Adipocyte (in vitro differentiated cells): ENCODE results near the gene SEC61B.

Experiments
- DNase-seq: peaks from one replicate; pipeline ENCODE4 v3.0.0-alpha.2; 2015; ENCODE audit warnings: low read depth
- H3K27me3 ChIP-seq: replicated peaks from 2 replicates; pipeline ENCODE4 v1.7.0; 2013; ENCODE audit warnings: mild to moderate bottlenecking, low read length, moderate library complexity; ENCODE audit not compliant: control insufficient read depth, insufficient read depth
- H3K36me3 ChIP-seq: 2 replicates; pipeline ENCODE4 v1.7.0; 2013; ENCODE audit warnings: low read length, mild to moderate bottlenecking, moderate library complexity; ENCODE audit not compliant: control insufficient read depth, insufficient read depth, severe bottlenecking
- H3K4me1 ChIP-seq: 2 replicates; pipeline ENCODE4 v1.7.0; 2013; ENCODE audit warnings: mild to moderate bottlenecking, low read length, moderate library complexity; ENCODE audit not compliant: control insufficient read depth, insufficient read depth
- H3K4me3 ChIP-seq: 2 replicates; pipeline ENCODE4 v1.7.0; 2013; ENCODE audit warnings: mild to moderate bottlenecking, low read length, moderate library complexity
- H3K9ac ChIP-seq: 2 replicates; pipeline ENCODE4 v1.7.0; 2013; ENCODE audit warnings: mild to moderate bottlenecking, low read length, moderate library complexity
- H3K9me3 ChIP-seq: 2 replicates; pipeline ENCODE4 v1.7.0; 2013; ENCODE audit warnings: mild to moderate bottlenecking, low read length, moderate library complexity; ENCODE audit not compliant: control insufficient read depth

Gene SEC61B

DNA sequence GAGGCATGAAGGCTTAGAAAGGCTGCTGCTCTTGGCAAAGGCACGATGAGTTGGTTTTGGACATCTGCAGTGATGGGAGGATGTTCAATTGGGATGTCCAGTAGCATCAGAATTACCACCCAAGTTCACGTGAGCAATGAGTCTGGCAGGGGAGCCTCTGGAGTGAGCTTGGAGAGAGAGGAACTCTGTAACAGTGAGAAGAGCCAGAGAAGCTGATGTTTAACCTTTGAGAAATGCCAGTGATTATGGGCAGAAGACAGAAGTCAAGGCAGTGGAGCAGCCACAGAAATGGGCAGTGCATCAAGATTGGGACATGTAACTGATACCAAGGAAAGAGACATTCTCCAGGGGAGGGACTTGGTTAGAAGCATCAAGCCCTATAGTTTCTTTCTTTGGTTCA is 39.8 kb downstream of the SEC61B start:
- no peak for DNase-seq
- no peak overlapping the region for H3K4me3 ChIP-seq
- peaks cover 18% of the 10 kb centered on the region for H3K4me1 ChIP-seq
- H3K9me3 ChIP-seq: no peaks in the 10 kb centered on the region
- no peaks in the 10 kb centered on the region for H3K36me3 ChIP-seq
- H3K9ac ChIP-seq: no peak overlapping the region
- peaks cover 4% of the 10 kb centered on the region for H3K27me3 ChIP-seq

DNA sequence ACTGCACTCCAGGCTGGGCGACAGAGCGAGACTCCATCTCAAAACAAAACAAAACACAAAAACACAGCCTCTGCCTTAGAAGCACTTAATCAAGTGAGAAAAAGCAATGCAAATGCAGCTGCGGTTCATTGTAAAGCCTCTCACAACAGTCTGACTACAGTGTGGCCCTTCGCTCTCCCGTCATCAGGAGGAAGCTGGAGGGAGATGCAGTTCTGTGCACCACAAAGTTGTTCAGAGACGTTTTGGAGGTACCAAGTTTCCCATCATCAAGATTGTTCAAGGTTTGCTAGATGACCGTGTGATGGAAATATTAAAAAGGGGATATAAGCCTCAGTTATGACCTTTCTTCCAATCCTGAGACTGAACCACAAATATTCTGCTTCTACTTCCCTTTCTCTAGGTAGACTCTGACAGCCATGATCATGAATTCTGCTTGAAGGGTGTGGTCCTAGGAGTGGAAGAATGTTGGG is 40.9 kb downstream of the SEC61B start:
- Histone ChIP-seq H3K36me3 (no peaks in the 10 kb centered on the region), H3K4me3 (no peak overlapping the region), H3K27me3 (peaks cover under 1% of the 10 kb centered on the region), H3K4me1 (peaks cover 18% of the 10 kb centered on the region), H3K9me3 (no peaks in the 10 kb centered on the region), H3K9ac (no peak overlapping the region)
- no peak for DNase-seq

DNA sequence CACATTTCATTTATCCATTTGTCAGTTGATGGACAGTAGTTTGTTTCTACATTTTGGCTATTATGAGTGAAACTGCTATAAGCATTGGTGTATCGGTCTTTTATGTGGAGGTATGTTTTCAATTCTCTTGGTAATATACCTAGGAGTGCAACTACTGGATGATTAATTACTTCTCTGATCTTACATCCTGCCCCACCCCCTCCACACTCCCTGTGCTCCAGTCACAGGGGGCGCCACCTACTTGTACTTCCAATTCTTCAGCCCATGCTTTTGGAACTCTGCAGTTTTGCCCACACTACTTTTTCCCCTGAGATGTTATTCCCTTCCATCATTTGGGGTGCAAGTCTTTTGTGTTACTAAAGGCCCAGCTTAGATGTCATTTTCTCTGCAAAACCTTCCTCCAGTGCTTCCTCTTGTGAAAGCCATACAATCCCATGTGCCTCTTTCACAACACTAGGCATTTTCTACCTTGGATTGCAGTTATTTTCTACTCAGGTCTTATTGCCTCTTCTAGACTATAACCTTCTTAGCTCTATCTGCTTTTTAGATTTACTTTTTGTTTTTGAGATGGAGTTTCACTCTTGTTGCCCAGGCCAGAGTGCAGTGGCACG is 42.1 kb downstream of the SEC61B start:
- Histone ChIP-seq H3K4me3 (no peak overlapping the region), H3K36me3 (no peaks in the 10 kb centered on the region), H3K4me1 (peaks cover 18% of the 10 kb centered on the region), H3K9ac (no peak overlapping the region), H3K9me3 (no peaks in the 10 kb centered on the region), H3K27me3 (no peaks in the 10 kb centered on the region)
- DNase-seq: peak; percentile 34

DNA sequence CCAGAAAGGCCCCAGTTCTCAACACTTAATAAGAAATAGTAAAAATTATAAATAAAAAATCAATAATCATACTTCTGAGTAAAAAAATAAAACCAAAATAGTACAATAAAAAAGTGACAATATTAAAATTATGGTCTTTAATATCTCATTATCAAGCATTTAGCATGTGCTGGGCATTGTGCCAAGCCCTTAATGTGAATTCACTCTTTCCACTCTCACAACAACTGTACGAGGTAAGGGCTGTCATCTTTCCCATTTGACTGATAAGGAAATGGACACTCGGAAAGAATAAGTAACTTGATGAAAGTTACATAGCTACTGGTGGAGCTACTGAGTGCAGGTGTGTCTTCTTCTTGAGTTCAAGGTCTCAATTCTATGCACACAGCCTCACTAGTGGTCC is 43.6 kb downstream of the SEC61B start:
- no peak for DNase-seq
- H3K27me3 ChIP-seq: no peaks in the 10 kb centered on the region
- H3K36me3 ChIP-seq: no peaks in the 10 kb centered on the region
- H3K9me3 ChIP-seq: no peaks in the 10 kb centered on the region
- peaks cover 16% of the 10 kb centered on the region for H3K4me1 ChIP-seq
- H3K9ac ChIP-seq: no peak overlapping the region
- no peak overlapping the region for H3K4me3 ChIP-seq

DNA sequence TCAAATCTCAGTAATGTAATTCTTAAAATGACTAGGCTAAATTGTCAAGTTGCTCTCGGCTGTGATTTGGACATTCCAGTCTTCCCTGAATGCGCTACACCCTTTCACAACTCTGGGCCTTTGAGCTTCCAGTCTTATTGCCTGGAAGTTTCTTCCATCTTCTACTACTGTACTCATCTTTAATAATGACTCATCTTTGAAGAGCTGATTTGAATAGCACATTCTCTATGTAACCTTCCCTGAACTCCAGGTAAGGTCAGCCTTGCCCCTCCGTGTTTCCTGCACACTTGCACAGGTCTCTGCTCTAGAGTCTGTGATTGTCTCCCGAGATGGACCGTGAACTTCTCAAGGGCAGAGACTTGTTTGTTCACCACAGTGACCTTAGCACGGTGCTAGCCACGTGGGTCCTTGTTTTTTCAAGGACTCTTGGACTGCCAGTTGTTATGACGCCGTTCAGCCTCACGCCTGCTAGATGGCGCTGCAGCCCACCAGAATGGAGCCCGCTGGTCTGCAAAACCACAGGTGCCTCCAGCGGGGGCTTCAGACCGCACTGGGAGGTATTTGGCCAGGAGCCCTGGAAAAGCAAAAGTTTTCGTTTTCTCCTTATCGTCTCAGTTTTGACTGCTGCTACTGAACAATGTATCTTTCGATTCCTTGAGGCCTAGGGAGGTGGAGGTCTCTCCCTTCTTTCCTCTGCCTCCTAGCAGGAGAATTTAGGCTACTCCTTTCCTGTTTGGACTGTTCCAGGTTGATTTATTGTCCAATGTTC is 44.4 kb downstream of the SEC61B start:
- Histone ChIP-seq H3K9me3 (no peaks in the 10 kb centered on the region), H3K4me3 (no peak overlapping the region), H3K4me1 (peaks cover 16% of the 10 kb centered on the region), H3K36me3 (no peaks in the 10 kb centered on the region), H3K27me3 (no peaks in the 10 kb centered on the region), H3K9ac (peak overlapping the region; percentile 4)
- DNase-seq: peak; percentile 91

- Histone ChIP-seq H3K9ac (peak overlapping the region; percentile 53), H3K36me3 (no peaks in the 10 kb centered on the region), H3K4me1 (peaks cover 16% of the 10 kb centered on the region), H3K4me3 (no peak overlapping the region), H3K9me3 (no peaks in the 10 kb centered on the region), H3K27me3 (no peaks in the 10 kb centered on the region)
- peak; percentile 77 for DNase-seq
Observed at GRCh38 chr9:99269416-99269815, 47.3 kb downstream of the SEC61B start.

DNA sequence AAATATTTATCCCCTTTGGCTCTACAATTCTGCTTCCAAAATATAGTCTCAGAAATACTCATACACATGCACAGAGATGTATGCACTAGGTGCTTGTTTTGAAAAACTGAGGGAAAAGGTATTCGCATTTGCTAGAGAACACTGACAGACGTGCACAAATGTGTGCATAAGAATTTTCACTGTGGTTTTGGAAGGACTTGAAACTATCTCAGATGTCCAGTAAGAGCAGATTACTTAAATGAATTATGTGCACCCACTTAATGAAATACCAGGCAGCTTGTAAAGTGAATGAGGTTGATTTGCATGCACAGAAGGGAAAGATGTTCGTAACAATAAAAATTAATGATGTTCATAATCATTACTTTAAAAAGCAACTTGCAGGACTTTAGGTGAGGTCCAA is 48.4 kb downstream of the SEC61B start:
- Histone ChIP-seq H3K4me1 (peaks cover 16% of the 10 kb centered on the region), H3K4me3 (no peak overlapping the region), H3K36me3 (no peaks in the 10 kb centered on the region), H3K9me3 (no peaks in the 10 kb centered on the region), H3K9ac (no peak overlapping the region), H3K27me3 (no peaks in the 10 kb centered on the region)
- DNase-seq: no peak

- DNase-seq: no peak
- H3K9me3 ChIP-seq: peaks cover 8% of the 10 kb centered on the region
Observed at GRCh38 chr9:99272836-99273235, 50.8 kb downstream of the SEC61B start.

GRCh38 chr9:99274016-99274415 is 51.9 kb downstream of the SEC61B start:
- Histone ChIP-seq H3K9me3 (peaks cover 8% of the 10 kb centered on the region), H3K36me3 (no peaks in the 10 kb centered on the region), H3K27me3 (no peaks in the 10 kb centered on the region), H3K9ac (no peak overlapping the region), H3K4me1 (peaks cover 8% of the 10 kb centered on the region), H3K4me3 (no peak overlapping the region)
- no peak for DNase-seq

More at GRCh38 chr9:99272836-99273235, 50.8 kb downstream of the SEC61B start:
- H3K27me3 ChIP-seq: no peaks in the 10 kb centered on the region
- H3K9ac ChIP-seq: no peak overlapping the region
- peaks cover 10% of the 10 kb centered on the region for H3K4me1 ChIP-seq
- H3K36me3 ChIP-seq: no peaks in the 10 kb centered on the region
- H3K4me3 ChIP-seq: no peak overlapping the region

GRCh38 chr9:99274495-99274894 is 52.4 kb downstream of the SEC61B start:
- DNase-seq: no peak
- Histone ChIP-seq H3K36me3 (no peaks in the 10 kb centered on the region), H3K9me3 (peaks cover 8% of the 10 kb centered on the region), H3K9ac (no peak overlapping the region), H3K4me1 (peaks cover 3% of the 10 kb centered on the region), H3K4me3 (no peak overlapping the region), H3K27me3 (no peaks in the 10 kb centered on the region)
